HUDEP-2 (cell line): ENCODE measurements around the gene CDC25A.
"Not testable (repeated sequence)": the region's sequence is repeated elsewhere in the genome, so short reads cannot be mapped to it uniquely, and the experiment has no call there.

Source experiments
- DNase-seq, 76 experiments: peaks; one replicate each; lab custom pipeline; 2025; ENCODE audit not compliant: unreplicated experiment in 76 of 76; lab: John Stamatoyannopoulos, UW

Gene CDC25A

GRCh38 chr3:48188266-48189201, at the start of gene CDC25A:
TSS of gene CDC25A (minus strand) at chr3:48188417. CDS start at chr3:48187947, 470 bp downstream.
- DNase-seq = peak in 75 of 76 experiments; percentile 39 to 99 (median 97)

GRCh38 chr3:48236531-48236930, 48.3 kb upstream of the CDC25A start:
- no peak for DNase-seq

GRCh38 chr3:48233542-48233941, 45.3 kb upstream of the CDC25A start:
- no peak for DNase-seq

- DNase-seq = peak in 70 of 76 experiments; percentile 9 to 73 (median 42)
Observed at GRCh38 chr3:48232734-48233133, 44.5 kb upstream of the CDC25A start.

GRCh38 chr3:48232232-48232631, 44.0 kb upstream of the CDC25A start:
- DNase-seq = no peak

- DNase-seq = no peak
Observed at GRCh38 chr3:48226939-48227338, 38.7 kb upstream of the CDC25A start.

- no peak for DNase-seq
Observed at GRCh38 chr3:48225587-48225986, 37.4 kb upstream of the CDC25A start.

GRCh38 chr3:48222616-48223513, 34.6 kb upstream of the CDC25A start, which contains the start of gene CAMP:
TSS of gene CAMP (plus strand) at chr3:48223495. CDS start at chr3:48223512, 17 bp downstream.
- DNase-seq = peak in 4 of 76 experiments; percentile 11 to 36 (median 11)

GRCh38 chr3:48220746-48221145, 32.5 kb upstream of the CDC25A start:
- DNase-seq = no peak

- DNase-seq = no peak
Observed at GRCh38 chr3:48219543-48219942, 31.3 kb upstream of the CDC25A start.

- no peak for DNase-seq
Observed at GRCh38 chr3:48218537-48218936, 30.3 kb upstream of the CDC25A start.

GRCh38 chr3:48217449-48217848, 29.2 kb upstream of the CDC25A start:
- DNase-seq = no peak

GRCh38 chr3:48215876-48216275, 27.7 kb upstream of the CDC25A start:
- no peak for DNase-seq

GRCh38 chr3:48215466-48215865, 27.2 kb upstream of the CDC25A start:
- no peak for DNase-seq

- no peak for DNase-seq
Observed at GRCh38 chr3:48215019-48215418, 26.8 kb upstream of the CDC25A start.

GRCh38 chr3:48214225-48214624, 26.0 kb upstream of the CDC25A start:
- no peak for DNase-seq

- DNase-seq = not testable (repeated sequence)
Observed at GRCh38 chr3:48211776-48212175, 23.6 kb upstream of the CDC25A start.

- not testable (repeated sequence) for DNase-seq
Observed at GRCh38 chr3:48210534-48210933, 22.3 kb upstream of the CDC25A start.

- no peak for DNase-seq
Observed at GRCh38 chr3:48209445-48209844, 21.2 kb upstream of the CDC25A start.

GRCh38 chr3:48208076-48208475, 19.9 kb upstream of the CDC25A start:
- peak in 70 of 76 experiments; percentile 13 to 92 (median 68) for DNase-seq

GRCh38 chr3:48202632-48203031, 14.4 kb upstream of the CDC25A start:
- no peak for DNase-seq
